Keratinocyte (primary cell): ENCODE results near the gene SLC12A6.

Experiments
- CTCF ChIP-seq, 3 experiments: IDR thresholded peaks in 1 of 3; conservative IDR thresholded peaks in 1 of 3; optimal IDR thresholded peaks in 1 of 3; 2 replicates in 2 of 3; 3 replicates in 1 of 3; pipeline versions ENCODE3 to v1.5.1; 2011; ENCODE audit warnings: low read length in 3 of 3, mild to moderate bottlenecking in 3 of 3, moderate library complexity in 2 of 3, control low read depth in 1 of 3, inconsistent platforms in 1 of 3; ENCODE audit not compliant: insufficient read depth in 2 of 3; ENCODE audit errors: extremely low read depth in 1 of 3
- EZH2 ChIP-seq: IDR thresholded peaks from one replicate; pipeline ENCODE4 v1.6.1; 2012; ENCODE audit warnings: inconsistent platforms, mild to moderate bottlenecking, low read length, moderate library complexity

GRCh38 chr15:34357653-34358052, 20.1 kb upstream of the SLC12A6 start:
- TF ChIP-seq CTCF (optimal IDR thresholded peaks at IDR 0.05 in 1 of 3, IDR thresholded peaks at IDR 0.05 in 1 of 3, conservative IDR thresholded peaks at IDR 0.05 in 1 of 3; ENCODE audit: extremely low read depth in 1 of 3, insufficient read depth in 2 of 3, low read length in 3 of 3) (no peak), EZH2 (no peak)
